Mononuclear cell (primary cell): Measurements from ENCODE around the gene SLC8A3. TPM values are rescaled to one million over a fixed set of nuclear protein-coding genes. Genes with fewer than 3 reads are reported as not detected.

Source experiments
- H3K27me3 ChIP-seq: 2 replicates; pipeline ENCODE4 v1.6.0; 2011; ENCODE audit warnings: low read length, control low read depth; ENCODE audit not compliant: insufficient read depth
- H3K4me1 ChIP-seq: 2 replicates; pipeline ENCODE4 v1.5.1; 2011; ENCODE audit warnings: mild to moderate bottlenecking, low read length, control low read depth; ENCODE audit not compliant: insufficient read depth
- H3K4me3 ChIP-seq: 2 replicates; pipeline ENCODE4 v1.5.1; 2011; ENCODE audit warnings: mild to moderate bottlenecking, low read length, moderate library complexity
- H3K9me3 ChIP-seq: 2 replicates; pipeline ENCODE4 v1.5.1; 2011; ENCODE audit warnings: low read depth, mild to moderate bottlenecking, control low read depth, low read length
- total RNA-seq: library from RNA; depleted of rRNA; stranded (reverse); fragments of >200 nt; gene quantifications from one replicate; pipeline ENCODE4 v1.2.3, GENCODE V29; 2012

The SLC8A3 gene
- total RNA-seq, 1 donor, result 1.0 TPM

DNA sequence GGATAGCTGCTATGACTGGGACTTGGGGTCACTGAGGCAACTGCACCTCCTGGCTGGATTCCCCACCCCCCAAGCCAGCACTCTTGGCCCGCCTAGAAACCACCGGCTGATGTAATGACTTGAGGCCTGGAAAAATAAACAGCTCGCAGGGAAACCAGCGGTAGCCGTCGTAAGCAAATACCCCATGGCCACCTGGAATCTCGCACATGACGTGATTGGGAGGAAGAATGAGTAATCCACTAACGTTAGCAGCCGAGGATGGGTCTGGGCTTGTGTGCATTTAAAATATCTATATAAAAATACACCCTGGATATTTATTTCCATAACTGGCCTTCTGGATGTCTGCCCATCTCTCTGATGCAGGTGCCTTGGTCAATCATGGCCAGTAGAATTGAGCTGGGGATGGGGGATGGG lies 189.5 kb downstream of the SLC8A3 start:
- Histone ChIP-seq H3K4me3 (no peak overlapping the region), H3K27me3 (peaks cover 3% of the 10 kb centered on the region), H3K4me1 (no peaks in the 10 kb centered on the region), H3K9me3 (no peaks in the 10 kb centered on the region)

DNA sequence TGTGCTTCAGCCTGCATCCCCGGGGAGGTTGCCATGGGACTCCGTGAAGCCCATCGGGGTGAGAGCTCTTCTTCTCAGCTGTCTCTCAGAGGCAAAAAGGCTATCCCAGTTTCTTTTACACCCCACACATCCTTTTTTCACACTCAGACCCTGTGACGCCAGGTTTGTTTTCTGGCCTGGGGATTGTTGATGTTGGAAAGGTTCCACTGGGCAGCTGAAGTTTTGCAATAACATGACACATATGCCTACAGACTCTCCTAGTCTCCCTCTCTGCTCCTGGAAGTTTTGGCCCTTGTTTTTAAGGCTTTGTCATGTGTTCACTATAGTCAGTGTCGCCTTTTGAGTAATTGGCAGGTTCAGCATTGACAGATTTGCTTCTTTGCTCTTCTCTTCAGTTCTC lies 190.9 kb downstream of the SLC8A3 start:
- Histone ChIP-seq H3K9me3 (no peaks in the 10 kb centered on the region), H3K4me3 (no peak overlapping the region), H3K27me3 (peaks cover 3% of the 10 kb centered on the region), H3K4me1 (no peaks in the 10 kb centered on the region)

DNA sequence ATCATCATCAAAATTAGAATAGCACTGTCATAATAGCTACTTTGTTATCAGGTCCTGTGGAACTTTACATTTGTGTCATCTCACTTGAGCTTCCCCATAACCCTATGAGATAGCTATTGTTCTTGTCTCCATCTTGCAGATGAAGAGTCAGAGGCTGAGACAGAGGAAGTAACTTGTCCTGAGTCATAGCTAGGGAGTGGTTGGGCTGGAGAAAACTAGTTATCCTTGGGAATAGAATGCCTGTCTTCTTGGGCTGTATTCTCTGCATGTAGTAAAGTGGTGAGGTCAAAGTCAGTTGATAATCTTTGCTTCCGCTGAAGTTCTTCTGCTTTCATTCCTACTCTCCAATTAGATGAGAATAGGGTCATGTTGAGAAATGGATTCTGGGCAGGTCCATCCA lies 192.5 kb downstream of the SLC8A3 start:
- no peaks in the 10 kb centered on the region for H3K9me3 ChIP-seq
- H3K4me1 ChIP-seq, result no peaks in the 10 kb centered on the region
- no peak overlapping the region for H3K4me3 ChIP-seq
- peaks cover 3% of the 10 kb centered on the region for H3K27me3 ChIP-seq

Other genes with a start within 250 kb of the SLC8A3 start
- 15.5 TPM for gene COX16, start 170.7 kb upstream of the SLC8A3 start, total RNA-seq
- 7.3 TPM for gene SYNJ2BP, start 228.1 kb upstream of the SLC8A3 start, total RNA-seq